BJ (cell line): Measurements from ENCODE around the gene LRP1B. TPM values are rescaled to one million over a fixed set of nuclear protein-coding genes. Genes with fewer than 3 reads are reported as not detected.

Experiments
- CTCF ChIA-PET: fragments of 350-600 bp; formaldehyde crosslinking; extraction: SDS; loops from one replicate; lab custom pipeline; 2021; ENCODE audit warnings: antibody characterized with exemption, inconsistent platforms; lab: Yijun Ruan, JAX
- POLR2A ChIA-PET: fragments of 300-600 bp; sonication (Branson Sonifier 250); formaldehyde crosslinking; extraction: SDS; loops from one replicate; lab custom pipeline; 2021; ENCODE audit warnings: antibody characterized with exemption; lab: Charles Lee
- DNase-seq: peaks from one replicate; pipeline ENCODE4 v3.0.0-alpha.2; 2011; ENCODE audit warnings: low read depth
- H3K27me3 ChIP-seq: 2 replicates; pipeline ENCODE4 v1.6.0; 2011; ENCODE audit warnings: low read length; ENCODE audit not compliant: control insufficient read depth, insufficient read depth
- H3K36me3 ChIP-seq: 2 replicates; pipeline ENCODE4 v1.5.1; 2011; ENCODE audit warnings: low read length; ENCODE audit not compliant: control insufficient read depth, insufficient read depth
- H3K4me3 ChIP-seq: 2 replicates; pipeline ENCODE4 v1.5.1; 2011; ENCODE audit warnings: low read depth, mild to moderate bottlenecking, control low read depth, low read length
- polyA plus RNA-seq: library from polyadenylated mRNA; depleted of rRNA; stranded (reverse); fragments of >200 nt; gene quantifications from 2 replicates; pipeline ENCODE4 v1.2.3, GENCODE V29; 2011
- TF ChIP-seq, protein P1 (sequence below): IDR thresholded peaks from 2 replicates; pipeline ENCODE4 v1.5.1; 2011; ENCODE audit warnings: low read depth, mild to moderate bottlenecking, control low read depth, inconsistent platforms, low read length, moderate library complexity; ENCODE audit not compliant: insufficient read depth

Gene LRP1B
- polyA plus RNA-seq, 1 experiment = 0.04 TPM

DNA sequence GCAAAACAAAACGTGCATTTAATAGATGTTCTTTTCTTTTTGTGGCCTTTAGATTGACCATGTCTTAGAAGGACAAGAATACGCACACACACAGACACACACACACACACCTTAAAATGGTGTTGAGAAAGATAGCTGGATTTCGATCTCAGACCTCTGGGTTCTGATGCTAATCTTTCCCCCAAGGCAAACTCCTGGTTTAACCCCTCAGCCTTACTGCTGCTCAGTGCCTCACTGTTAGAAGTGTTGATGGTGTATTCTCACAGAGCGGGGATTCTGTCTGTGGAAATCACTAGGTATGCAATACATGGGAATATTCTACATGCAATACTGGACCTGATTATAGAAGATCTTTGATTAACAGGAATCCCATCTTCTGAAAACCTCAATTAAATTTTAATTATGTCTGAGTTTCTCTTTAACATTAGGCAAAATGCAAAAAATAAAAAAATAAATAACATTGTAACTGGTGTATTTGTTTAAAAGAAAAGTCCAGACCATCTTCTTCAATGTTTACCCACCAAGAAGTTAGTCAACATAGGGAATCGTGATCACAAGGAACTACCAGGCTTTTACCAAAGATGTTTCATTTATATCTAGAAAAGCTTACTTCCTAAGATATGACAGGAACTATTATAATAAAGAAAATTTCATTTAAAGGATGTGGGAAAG lies 613.5 kb downstream of the LRP1B start:
- CTCF ChIA-PET = interaction anchor here (1.9 kb wide), 1 partner anchor 38 kb away, joined by 4 read pairs; no protein-coding TSS in a partner anchor
- DNase-seq = no peak
- POLR2A ChIA-PET = no interaction called here
- TF ChIP-seq, protein P1, sequence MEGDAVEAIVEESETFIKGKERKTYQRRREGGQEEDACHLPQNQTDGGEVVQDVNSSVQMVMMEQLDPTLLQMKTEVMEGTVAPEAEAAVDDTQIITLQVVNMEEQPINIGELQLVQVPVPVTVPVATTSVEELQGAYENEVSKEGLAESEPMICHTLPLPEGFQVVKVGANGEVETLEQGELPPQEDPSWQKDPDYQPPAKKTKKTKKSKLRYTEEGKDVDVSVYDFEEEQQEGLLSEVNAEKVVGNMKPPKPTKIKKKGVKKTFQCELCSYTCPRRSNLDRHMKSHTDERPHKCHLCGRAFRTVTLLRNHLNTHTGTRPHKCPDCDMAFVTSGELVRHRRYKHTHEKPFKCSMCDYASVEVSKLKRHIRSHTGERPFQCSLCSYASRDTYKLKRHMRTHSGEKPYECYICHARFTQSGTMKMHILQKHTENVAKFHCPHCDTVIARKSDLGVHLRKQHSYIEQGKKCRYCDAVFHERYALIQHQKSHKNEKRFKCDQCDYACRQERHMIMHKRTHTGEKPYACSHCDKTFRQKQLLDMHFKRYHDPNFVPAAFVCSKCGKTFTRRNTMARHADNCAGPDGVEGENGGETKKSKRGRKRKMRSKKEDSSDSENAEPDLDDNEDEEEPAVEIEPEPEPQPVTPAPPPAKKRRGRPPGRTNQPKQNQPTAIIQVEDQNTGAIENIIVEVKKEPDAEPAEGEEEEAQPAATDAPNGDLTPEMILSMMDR = no peak
- Histone ChIP-seq H3K27me3 (no peaks in the 10 kb centered on the region), H3K36me3 (no peaks in the 10 kb centered on the region), H3K4me3 (no peak overlapping the region)

DNA sequence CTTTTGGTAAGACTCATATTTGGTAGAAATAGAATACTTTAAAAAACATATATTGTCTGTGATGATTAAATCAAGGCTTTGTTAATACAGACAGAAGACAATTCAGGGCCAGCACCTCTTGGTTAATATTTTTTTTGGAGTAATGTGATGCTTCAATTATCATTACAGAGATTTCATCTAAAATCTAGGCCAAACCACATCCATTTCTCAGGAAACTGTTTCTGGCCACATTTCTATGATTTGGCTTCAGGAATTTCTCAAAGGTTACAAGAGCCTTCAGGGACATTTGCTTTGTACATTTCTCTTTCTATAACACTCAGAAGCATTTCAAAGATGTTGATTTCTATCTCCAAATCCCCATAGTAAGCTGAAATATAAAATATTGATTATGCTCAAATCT lies 614.9 kb downstream of the LRP1B start:
- TF ChIP-seq, protein P1 = no peak
- no peaks in the 10 kb centered on the region for H3K36me3 ChIP-seq
- H3K27me3 ChIP-seq = no peaks in the 10 kb centered on the region
- POLR2A ChIA-PET = interaction anchor here (0.6 kb wide), 1 partner anchor 1358 kb away, joined by 3 read pairs; no protein-coding TSS in a partner anchor
- no peak for DNase-seq
- H3K4me3 ChIP-seq = no peak overlapping the region
- CTCF ChIA-PET = interaction anchor here (1.9 kb wide), 1 partner anchor 39 kb away, joined by 4 read pairs; no protein-coding TSS in a partner anchor

DNA sequence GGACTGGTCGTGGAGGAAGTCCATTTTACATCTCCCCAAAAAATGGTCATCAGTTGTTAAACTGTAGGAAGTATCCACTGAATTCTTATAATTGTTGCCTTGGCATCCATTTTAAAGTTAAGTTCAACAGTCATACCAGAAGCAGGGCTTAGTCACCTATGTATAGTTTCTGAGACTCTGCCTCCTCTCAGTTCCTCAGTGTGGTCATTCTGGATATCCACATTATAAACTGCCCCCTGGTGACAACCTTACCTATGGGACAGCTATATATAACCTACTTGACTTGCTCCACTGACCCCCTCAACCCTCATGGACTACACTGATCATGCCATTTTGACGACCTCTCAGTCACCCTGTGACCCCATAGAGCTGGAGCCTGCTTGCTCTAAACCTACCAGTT lies 617.0 kb downstream of the LRP1B start:
- Histone ChIP-seq H3K27me3 (no peaks in the 10 kb centered on the region), H3K36me3 (no peaks in the 10 kb centered on the region), H3K4me3 (no peak overlapping the region)
- DNase-seq = no peak
- ChIA-PET CTCF (no interaction called here), POLR2A (no interaction called here)
- TF ChIP-seq, protein P1 = no peak

DNA sequence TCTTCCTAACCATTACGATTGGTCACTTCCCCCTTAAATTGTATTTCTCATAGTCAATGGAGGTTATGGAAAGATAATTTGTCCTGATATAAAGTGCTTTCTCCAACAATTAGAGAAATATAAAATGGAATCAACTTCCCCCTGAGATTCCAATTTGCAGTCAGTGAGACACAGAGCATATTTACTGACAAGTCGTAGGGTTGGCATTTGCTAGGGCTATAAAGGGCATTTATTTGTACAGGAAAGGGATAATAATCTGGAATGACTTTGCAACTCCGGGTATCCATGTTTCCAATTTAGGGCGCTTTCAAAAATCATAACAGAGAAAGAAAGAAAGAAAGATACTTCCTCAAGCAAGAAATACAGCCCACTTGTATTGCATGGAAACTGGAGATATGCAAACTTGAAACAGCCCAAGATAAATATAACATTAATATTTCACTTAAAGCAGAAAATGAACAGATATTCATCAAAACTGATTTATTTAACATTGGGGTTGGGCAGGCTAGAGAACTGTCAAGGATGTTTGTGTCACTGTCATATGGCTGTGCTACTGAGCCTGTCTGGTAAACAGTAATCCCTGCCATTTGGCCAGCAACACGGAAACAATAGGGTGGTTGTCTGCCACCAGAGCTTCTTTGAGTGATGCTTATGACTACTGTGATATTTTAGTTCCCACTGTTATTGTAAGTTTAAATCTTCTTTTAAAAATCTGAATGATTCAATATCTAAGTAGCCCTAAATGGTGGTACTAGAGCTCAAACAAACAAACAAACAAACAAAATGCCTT lies 621.8 kb downstream of the LRP1B start:
- POLR2A ChIA-PET = interaction anchor here (0.6 kb wide), 1 partner anchor 639 kb away, joined by 3 read pairs; no protein-coding TSS in a partner anchor
- CTCF ChIA-PET = interaction anchor here (0.6 kb wide), 1 partner anchor 65 kb away, joined by 4 read pairs; no protein-coding TSS in a partner anchor
- Histone ChIP-seq H3K36me3 (no peaks in the 10 kb centered on the region), H3K27me3 (no peaks in the 10 kb centered on the region), H3K4me3 (no peak overlapping the region)
- DNase-seq = no peak
- TF ChIP-seq, protein P1 = no peak
